SHP77 (cell line): ENCODE data around the gene IKZF1.

ENCODE experiments used
- DNase-seq, 2 experiments: peaks; one replicate each; lab custom pipeline; 2025; lab: John Stamatoyannopoulos, UW

The IKZF1 gene

DNA sequence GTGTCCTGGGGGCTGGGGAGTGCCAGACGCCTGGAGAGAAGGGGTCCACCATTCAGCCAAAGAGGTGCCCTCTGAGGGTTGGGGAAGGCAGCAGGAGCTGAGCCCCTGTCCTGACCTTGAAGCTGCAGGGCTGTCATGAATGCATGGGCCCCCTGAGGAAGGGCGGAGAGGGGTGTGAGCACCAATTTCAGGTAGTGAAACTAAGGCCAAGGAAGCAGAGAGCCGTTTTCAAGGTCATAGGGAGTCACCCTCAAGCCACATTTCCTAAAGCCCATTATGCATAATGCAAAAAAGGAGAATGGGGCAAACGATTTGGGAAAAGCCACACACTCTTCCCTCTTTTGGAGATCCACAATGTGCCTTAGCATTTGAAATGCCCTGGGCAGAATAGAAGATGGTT lies 108.5 kb downstream of the IKZF1 start:
- DNase-seq, result no peak

DNA sequence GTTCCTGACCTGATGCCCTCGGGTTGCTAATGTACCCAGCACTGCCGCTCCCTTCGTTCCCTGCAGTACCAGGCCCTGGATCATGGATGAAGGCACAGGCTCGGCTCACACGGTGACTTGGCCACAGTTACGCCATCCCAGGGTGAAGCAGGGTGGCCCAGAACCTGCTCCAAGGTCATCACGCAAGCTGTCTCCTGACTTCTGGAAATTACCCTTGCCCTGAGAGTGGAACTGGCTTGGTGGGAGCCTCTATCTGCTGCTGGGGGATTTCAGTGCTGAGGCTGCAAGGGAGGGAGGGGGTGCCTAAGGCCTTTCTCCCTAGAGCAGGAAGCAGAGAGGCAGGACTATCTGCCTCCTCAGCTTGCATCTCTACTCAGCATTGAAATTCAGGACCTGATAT lies 109.0 kb downstream of the IKZF1 start:
- DNase-seq, result no peak

DNA sequence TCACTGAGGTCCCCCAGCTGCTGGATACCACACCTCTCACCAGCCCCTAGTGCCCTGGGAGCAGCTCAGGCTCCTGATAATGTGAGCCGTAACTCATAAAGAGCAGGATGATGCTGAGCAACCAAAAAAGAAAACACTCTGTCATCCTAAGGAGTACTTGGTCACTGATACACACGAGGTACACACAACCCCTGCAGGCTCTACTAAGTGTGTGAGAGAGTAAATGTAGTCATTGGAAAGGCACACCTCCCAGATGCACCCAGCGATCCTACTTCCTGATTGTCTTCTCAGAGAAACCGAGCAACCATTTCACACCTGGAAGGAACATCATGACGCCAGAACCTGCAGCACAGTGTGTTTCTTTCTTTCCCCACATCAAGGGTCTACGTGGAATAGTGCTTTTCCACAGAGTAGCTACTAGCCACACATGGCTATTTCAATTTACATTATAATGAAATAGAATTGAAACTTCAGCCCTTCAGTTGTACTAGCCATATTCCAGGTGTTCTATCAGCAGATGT lies 111.4 kb downstream of the IKZF1 start:
- no peak for DNase-seq

DNA sequence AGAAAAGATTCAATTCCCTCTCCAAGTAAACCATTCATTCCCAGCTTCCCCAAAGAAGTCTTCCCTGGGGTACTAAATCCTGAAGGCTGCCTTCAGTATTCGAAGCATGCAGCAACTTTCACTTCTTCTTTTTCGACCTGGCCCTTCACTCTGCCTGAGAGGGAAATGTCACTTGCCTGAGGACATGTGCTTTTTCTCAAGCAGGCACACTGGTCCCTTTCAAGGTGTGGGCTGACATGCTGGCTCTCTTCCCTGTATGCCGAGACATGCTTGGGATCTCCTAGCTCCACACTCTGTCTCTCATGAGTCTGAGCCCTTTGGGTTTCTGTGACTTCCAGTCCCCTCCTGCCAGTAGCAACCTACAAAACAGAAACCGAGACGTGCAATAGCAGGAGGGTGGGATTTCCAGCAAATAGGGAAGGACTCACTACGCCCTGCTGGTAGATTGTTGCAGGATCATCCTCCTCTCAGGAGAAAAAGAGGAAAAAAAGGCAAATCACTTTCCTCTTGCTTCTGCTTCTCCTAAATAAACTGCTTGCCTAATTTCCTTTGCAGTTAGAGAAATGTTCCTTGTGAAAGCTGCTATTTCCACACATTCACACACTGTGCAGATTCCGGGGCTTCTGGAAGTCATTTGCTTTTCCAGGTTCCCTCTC lies 112.1 kb downstream of the IKZF1 start:
- no peak for DNase-seq

DNA sequence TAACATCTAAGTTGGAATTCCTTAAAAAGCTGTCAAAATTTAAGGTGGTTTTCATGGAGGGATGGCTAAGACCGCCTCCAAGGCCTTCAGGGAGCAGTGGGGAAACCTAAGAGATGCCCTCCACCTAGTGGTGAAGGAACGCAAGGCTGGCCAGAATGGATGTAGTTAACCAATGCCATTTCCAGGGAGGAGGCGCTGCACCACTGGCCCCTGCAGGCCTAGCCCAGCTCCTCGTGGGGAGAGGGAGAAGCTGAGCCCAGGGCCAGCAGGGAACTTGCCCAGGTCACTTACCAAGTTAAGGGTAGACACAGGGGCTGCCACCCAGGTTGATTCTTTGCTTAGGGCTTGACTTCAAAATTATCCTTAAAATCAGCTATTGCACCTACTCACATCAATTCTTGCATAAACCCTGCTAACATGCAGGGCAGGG lies 113.6 kb downstream of the IKZF1 start:
- peak; percentile 78 to 84 for DNase-seq

DNA sequence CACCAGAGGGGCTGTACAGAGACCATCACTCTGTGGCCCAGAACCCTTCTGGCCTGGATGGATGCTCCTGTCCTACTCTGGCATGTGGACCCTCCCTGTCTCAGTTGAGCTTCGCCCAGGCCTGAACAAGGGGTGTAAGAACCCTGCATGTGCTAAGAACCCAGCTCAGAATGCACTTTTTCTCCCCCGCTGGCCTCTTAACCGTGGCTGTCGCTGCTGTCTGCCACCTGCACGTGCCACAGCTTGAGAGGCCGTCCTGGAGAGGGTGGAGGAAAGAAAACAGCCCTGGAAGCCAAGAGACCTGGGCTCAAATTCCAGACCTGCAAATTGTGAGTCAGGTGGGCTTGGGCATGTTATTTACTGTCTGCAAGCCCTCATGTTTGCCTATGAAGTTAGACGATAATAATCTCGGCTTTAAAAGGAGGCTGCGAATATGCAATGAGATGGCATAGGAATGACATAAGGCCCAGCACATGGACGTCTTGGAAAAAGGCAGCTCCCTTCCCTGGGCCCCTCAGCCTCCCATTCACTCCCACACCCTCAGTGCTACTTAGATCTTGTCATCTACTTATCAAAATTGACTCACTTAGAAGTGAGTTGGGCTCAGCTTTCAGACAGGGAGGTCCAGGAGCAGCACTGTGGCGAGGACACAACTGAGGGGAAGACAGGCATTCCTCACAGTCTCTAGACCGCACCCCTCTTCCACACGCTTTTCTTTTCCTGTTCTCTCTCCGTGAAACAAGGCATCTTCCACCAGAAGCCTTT lies 114.2 kb downstream of the IKZF1 start:
- no peak for DNase-seq

DNA sequence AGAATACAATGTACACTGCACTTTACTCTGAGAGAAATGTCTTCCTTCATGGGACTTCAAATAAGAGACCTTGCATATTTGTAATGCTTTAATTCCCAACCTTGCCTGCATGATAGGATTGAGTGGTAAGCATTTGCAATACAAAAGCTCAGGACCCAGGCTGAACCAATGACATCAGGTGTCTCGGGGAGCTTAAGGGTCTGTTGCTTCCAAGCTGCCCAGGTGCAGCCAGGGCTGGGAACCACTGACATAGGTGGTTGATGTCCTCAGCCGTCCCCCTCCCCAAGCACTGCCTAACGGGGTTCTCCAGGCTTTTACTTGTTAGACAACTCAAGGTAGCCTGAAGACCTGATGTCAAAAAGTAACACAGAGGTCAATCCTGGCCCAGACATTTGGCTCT lies 116.5 kb downstream of the IKZF1 start:
- no peak for DNase-seq

DNA sequence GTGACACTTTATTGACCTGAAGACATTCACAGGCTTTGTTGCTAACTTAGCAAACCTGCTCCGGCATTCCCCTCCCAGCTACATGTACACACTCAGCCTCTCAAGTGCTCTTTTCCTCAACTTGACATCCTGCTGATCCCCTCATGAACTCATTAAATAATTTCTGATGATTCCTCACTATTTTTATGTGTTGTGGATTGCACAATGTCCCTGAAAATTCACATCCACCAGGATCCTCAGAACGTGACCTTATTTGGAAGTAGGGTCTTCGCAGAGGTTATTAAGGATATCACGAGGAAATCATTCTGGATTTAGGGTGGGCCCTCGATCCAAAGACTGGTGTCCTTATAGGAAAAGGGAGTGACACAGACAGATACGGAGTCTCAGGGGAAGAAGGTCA lies 118.3 kb downstream of the IKZF1 start:
- DNase-seq, result no peak

DNA sequence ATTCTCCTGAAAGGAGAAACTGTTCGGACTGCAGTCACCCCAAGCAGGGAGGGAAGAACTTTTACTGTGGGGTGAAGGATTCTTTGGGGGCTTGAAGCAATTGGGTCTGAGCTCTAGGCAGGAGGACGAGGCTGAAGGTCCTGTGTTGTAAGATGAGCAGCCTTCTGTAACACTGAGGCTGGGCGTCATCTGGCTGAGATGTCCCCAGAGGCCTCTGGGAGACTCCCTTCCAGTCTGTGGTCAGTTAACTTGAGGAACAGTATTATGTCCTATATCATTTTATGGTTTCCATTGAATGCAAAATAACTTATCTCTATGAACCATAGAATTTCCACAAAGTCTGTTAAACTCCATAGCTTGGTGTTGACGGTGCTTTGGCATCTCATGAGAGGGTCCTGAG lies 119.3 kb downstream of the IKZF1 start:
- no peak for DNase-seq

DNA sequence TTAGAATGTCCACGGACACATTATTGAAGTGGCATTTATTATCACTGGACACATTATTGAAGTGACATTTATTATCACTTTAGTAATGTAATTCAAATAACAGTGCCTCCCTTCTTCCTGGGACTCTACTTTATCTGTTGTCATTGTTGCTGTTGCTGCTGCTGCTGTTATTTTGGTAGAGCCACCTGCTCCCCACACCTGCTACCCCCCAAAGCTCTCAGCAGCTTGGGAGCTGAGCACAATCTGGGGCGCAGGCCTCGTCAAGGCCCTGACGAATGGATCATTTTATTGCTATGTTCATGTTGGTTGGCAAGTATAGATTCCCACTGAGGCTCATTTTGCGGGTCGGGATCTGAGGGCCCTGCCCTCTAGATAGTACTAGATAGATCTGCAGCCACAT lies 120.8 kb downstream of the IKZF1 start:
- DNase-seq, result no peak

DNA sequence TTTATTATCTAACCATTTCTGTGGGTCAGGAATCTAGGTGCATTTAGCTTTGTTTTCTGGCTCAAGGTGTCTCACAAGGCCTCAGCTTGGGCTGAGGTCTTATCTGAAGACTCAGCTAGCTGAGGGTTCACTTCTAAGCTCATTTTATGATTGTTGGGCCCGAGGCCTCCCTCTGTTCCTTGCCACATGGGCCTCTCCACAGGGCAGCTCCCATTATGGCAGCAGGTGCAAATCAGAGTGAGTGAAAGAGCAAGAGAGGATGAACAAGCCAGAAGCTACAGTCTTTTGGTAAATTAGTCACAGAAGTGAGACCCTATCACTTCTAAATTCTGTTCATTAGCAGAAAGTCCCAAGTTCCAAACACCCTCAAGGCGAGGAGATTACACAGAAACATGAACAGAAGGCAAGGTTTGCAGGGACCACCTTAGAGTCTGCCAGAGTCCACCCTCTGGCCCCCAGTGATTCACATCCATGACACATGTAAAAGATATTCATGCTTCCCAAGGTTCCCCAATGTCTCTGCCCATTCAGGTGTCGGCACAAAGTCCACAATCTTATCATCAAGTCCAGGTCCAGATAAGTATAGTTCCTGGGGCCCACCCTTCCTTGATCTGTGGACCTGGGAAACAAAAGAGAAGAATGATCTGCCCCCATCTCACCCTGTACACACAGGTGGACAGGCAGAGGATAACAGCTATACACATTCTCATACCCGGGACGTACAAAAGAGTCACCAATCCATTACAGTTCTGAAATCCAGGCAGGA lies 121.9 kb downstream of the IKZF1 start:
- no peak for DNase-seq

DNA sequence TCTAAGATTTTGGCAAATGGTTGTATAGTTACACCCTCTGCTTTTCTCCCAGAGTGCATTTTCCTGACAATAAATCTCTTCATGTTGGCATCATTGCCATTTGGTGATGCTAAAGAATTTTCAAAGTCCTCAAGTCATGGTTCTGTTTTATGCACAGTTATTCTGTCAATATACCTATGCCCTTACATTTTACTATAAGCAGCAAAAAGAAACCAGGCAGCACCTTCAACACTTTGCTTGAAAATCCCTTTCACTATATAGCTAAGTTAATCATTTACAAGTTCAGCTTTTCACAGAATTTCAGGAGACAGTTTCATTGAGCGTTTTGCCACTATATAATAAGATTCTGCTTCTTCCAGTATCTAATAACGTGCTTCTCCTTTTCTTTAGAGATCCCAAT lies 123.0 kb downstream of the IKZF1 start:
- DNase-seq, result no peak

DNA sequence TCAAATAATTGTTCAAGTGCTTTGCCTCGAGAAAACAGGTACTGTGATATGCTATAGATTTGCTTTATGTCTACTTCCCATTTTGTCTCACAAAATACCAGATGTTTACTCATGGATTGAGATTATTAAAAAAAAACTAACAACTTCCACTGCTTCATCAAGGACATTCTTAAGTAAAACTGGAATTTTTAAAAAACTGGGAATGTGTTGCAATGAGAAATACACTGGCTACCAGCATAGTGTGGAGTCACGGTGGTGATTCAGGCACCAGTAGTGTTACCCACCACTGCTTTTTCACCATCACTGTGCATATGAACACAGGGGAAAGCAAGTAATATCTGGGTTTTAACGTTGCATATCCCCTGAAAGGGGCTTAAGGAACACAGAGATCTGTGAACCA lies 124.4 kb downstream of the IKZF1 start:
- DNase-seq, result no peak

DNA sequence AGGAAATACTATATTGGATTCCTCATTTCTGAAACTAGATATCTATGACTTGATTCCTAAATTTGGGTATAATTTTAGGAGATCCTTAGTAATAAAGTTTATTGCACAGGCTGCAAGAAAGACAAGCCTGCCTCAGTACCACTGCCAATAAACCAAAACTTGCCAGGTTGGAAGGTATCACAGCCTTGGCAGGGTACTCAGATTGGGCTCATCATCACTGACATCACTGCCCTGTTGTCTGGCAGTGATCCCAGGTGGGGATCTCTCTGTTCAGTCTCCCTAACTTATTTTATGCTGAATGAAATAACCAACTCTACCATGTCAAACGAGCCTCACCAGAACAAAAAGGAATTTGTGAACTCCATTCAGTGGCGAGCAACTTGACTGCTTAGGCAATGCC lies 126.8 kb downstream of the IKZF1 start:
- DNase-seq, result no peak

DNA sequence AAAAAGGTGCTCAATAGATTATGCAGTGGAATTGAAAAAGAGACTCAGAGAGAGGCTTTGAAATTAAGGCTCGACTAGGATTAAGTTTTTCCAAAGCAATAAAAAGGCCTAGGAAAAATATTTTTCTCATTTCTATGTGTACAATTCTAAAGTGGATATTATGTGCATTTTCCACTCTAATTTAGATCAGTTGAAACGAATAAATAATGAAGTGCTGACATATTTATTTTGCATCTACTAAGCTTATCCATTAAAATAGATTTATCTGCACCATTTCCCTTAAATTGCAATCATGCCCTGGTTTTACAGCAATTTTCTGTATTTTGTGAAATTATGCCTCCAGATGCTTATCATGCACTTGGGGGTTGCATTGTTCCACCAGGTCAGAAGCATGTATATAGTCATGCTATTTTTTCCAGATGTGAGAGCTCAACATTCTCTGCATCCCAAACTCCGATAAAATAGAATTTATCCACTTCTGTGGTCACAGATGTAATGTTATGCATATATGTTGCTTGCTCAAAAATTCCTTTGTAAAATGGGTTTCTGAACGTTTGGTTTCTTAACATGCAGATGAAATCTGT lies 127.3 kb downstream of the IKZF1 start:
- no peak for DNase-seq

DNA sequence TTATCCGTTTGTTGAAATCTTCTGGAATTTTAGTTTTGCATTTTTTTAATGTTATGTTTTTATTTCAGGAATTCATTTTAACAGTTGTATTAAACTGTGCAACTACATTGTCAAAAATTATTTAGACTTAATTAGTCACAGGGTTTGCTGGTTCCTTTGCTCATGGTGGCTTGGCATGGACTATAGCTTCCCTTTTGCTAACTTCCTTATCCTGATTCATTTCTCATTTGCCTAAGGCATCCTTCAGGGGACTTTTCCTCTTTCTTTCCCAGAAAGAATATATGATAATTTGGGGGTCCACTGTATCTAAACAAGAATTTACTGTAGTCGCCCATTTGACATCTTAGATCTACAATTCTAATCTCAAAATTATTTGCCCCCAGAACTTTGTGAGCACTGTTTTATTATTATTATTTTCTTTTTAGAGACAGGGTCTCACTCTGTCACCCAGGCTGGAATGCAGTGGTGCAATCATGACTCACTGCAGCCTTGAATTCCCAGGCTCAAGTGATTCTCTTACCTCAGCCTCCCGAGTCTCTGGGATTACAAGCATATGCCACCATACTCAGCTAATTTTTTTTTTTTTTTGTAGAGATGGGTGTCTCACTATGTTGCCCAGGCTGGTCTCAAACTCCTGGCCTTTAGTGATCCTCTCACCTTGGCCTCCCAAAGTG lies 131.8 kb downstream of the IKZF1 start:
- no peak for DNase-seq

DNA sequence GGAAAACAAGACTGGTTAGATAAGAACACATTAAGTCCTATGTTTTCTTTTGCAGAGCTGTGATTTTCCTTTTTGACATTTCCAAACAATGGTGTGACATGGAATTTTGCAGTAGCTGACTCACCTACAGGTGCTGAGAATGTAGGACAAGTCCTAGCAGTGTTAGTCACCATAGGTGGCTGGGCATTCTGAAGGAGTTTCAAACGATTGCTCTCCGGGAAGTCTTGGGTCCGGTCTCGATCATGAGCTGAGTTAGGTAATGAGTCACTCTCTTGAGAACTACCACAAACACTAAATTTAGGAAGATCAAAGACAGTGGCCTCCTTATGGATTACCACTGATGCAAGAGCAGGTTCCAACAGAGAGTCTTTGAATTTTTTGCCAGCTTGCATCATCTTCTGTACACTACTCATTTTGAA lies 142.0 kb downstream of the IKZF1 start:
- DNase-seq, result no peak

DNA sequence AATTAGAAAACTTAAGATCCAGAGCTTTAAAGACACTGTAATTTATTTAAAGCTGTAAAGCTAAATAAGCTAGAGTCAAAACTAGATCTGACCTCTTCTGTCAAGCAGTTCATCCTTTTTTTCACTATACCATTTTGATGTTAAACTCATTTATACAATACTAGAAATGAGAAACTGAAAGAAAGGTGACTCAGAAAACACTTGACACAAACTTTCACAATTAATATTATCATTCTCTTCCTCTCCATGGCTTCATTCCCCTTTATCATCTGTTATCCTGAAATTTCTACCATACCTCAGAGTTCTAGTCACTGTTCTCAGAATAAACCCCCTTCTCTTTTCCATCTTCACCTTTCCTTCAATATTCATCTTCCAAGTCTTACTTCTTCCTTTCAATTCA lies 144.3 kb downstream of the IKZF1 start:
- DNase-seq, result no peak

DNA sequence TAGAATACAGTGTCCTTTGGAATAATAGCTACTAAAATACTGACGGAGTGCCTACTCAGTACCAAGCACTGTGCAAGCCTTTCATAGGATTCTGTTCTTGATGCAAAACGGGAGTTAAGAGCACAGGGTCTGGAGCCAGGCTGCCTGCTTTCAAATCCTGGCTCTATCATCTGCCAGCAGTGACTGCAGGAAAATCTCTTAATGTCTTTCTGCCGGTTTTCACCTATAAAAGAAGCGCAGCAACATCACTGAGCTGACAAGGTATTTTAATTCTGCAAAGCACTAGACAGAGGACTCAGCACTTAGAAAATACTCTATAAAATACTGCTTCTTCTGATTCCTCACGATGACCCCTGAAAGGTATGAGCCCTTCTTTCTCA lies 145.0 kb downstream of the IKZF1 start:
- no peak for DNase-seq

DNA sequence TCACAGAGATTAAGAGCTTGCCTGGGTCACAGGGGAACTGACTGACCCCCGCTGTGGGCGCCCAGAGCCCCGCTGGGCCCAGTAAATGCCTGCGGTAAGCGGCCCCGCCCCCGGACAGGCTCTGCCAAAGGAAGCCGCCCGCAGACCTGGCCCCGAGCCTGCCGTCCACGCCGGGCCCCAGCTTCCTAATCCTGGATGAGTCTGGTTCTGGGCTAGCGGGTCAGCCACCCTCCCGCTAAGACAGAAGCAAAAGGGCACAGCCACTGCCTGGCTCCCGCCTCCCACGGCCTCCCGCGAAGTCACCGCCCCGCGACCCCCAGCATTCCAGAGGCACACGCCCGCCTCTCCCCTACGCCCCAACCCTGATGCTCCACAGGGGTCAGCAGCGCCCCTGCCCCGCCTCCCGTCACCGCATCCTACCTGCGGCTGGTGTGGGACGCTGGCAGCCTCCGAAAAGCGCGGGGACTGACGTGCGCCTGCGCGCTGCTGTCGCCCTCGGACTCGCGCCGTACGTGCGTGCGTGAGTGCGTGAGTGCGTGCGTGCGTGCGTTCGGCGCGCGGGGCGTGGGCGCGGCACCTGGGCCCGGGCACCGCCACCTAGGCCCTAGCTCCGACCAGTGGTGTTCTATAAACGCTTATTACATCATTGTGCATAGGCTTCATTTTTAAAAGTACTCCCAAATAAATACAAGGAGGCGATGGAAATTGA lies 145.5 kb downstream of the IKZF1 start, which contains the start of gene FIGNL1:
TSS of gene FIGNL1 (minus strand) at position 470 of the 709 bp plus-strand sequence. CDS start 3,063 bp downstream, outside the sequence.
- DNase-seq, result peak; percentile 78 to 89

DNA sequence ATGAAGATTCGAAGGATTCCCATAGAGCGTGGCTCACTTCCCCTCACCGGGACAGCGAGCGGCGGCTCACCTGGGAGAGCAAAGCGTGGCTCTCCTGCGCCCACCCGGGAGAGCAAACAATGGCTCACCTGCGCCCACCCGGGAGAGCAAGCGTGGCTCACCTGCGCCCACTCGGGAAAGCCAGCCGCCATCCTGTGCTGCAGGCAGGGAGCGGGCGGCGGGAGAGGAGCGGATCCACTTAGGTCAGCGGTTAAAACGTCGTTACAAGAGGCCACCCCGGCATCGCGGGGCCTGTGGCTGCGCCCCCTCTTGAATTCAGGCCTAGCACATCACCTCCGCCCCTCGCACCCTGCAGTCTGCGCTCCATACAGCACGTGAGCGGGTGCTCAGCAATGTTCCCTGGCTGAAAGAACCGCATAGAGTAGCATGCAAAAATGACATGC lies 146.1 kb downstream of the IKZF1 start:
- peak; percentile 26 to 65 for DNase-seq
